T-helper 1 cell treated with Interleukin-12 subunit alpha and Interleukin-12 subunit beta and Interleukin-4 antibody, amounts not matched to agents 30 μg/mL and 1 μg/mL, for 36 hours (primary cell): ENCODE data around the gene NAXE.
"Not testable (repeated sequence)": the region's sequence is repeated elsewhere in the genome, so short reads cannot be mapped to it uniquely, and the experiment has no call there.

Experiments
- H3K27ac Mint-ChIP-seq: one replicate; pipeline ENCODE4 v1.8.0; 2021; ENCODE audit warnings: mild to moderate bottlenecking, mixed read lengths
- H3K27me3 Mint-ChIP-seq: one replicate; pipeline ENCODE4 v1.8.0; 2021; ENCODE audit warnings: low read depth, mixed read lengths
- H3K36me3 Mint-ChIP-seq: one replicate; pipeline ENCODE4 v1.8.0; 2021; ENCODE audit warnings: low read depth, mixed read lengths
- H3K4me1 Mint-ChIP-seq: one replicate; pipeline ENCODE4 v1.8.0; 2021; ENCODE audit warnings: low read depth, mixed read lengths
- H3K4me3 Mint-ChIP-seq: one replicate; pipeline ENCODE4 v1.8.0; 2021; ENCODE audit warnings: mild to moderate bottlenecking, moderate library complexity, mixed read lengths
- H3K9me3 Mint-ChIP-seq: one replicate; pipeline ENCODE4 v1.8.0; 2021; ENCODE audit warnings: mixed read lengths

NAXE gene

GRCh38 chr1:156591432-156592157, at the start of gene NAXE:
Gene NAXE (plus strand): TSS chr1:156591776. CDS start chr1:156591805, 29 bp downstream.
- Mint-ChIP-seq H3K27ac (peak within 1 kb of the TSS; percentile 72), H3K36me3 (peaks cover 18% of the 10 kb centered on the region), H3K4me3 (peak within 1 kb of the TSS; percentile 71), H3K9me3 (no peaks in the 10 kb centered on the region), H3K27me3 (no peaks in the 10 kb centered on the region), H3K4me1 (peaks cover 17% of the 10 kb centered on the region)

DNA sequence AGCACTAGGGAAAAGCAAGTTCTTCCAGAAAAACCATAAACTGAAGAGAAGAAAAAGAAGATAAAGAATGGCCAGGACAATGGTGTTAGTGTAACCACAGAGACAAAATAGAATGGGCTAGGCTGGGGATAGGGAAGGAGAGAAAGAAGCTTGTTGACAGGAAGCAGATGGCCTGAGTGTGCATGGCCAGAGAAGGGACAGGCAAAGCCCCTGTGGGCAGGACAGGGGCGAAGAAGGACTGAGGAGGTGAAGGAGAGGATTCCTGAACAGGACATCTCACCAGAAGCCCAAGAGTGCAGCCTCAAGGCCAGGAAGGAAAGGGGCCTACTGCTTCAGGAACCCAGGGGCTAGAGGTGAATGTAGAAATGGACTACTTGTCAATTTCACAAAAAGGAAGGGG, 48.5 kb upstream of the NAXE start:
- Mint-ChIP-seq H3K27ac (no peak overlapping the region), H3K27me3 (no peaks in the 10 kb centered on the region), H3K9me3 (no peaks in the 10 kb centered on the region), H3K4me3 (no peak overlapping the region), H3K36me3 (peaks cover 20% of the 10 kb centered on the region), H3K4me1 (peaks cover 6% of the 10 kb centered on the region)

DNA sequence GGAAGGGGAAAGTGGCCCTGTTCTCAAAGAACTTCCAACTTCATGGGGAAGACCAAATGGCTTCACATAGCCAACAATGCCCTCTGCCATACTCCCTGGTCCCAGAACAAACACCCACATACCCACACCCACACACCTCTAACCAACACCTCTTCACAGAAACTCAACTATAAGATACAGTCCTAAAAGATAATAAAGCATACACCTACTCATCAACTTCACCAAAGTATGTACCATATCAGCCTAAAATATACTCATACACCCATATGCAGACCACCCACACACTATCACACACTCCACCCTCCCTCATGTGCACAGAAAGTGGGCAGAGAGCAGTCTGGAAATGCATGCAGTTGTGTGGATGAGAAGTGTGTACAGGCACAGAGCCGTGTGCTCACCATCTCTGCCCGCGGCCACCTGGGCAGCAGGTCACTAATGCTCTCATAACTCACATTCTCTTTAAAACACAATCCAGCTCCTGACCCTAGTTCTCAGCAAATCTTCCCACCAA, 46.9 kb upstream of the NAXE start:
- H3K4me1 Mint-ChIP-seq, result no peaks in the 10 kb centered on the region
- no peaks in the 10 kb centered on the region for H3K9me3 Mint-ChIP-seq
- peaks cover 11% of the 10 kb centered on the region for H3K36me3 Mint-ChIP-seq
- H3K27ac Mint-ChIP-seq, result no peak overlapping the region
- H3K27me3 Mint-ChIP-seq, result no peaks in the 10 kb centered on the region
- no peak overlapping the region for H3K4me3 Mint-ChIP-seq

DNA sequence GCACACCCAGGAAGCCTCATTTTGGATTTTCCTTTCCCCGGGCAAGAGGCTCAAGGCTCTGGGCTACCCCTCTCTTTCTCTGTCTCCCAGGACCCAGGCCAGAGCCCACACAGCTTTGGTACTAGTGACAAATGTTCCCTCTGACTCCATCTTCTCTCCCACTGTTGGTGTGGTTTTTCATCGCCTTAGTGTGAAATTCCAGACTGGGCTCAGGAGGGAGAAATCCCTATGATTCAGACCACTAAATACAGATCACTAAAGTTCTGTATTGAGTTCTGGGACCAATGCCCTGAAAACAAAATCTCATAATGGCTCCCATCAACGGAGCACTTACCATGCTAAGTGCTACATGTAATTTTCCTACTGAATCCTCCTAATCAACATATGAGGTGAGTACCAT, 45.3 kb upstream of the NAXE start:
- peaks cover 12% of the 10 kb centered on the region for H3K36me3 Mint-ChIP-seq
- H3K27me3 Mint-ChIP-seq, result no peaks in the 10 kb centered on the region
- no peaks in the 10 kb centered on the region for H3K4me1 Mint-ChIP-seq
- no peak overlapping the region for H3K27ac Mint-ChIP-seq
- no peaks in the 10 kb centered on the region for H3K9me3 Mint-ChIP-seq
- H3K4me3 Mint-ChIP-seq, result no peak overlapping the region

DNA sequence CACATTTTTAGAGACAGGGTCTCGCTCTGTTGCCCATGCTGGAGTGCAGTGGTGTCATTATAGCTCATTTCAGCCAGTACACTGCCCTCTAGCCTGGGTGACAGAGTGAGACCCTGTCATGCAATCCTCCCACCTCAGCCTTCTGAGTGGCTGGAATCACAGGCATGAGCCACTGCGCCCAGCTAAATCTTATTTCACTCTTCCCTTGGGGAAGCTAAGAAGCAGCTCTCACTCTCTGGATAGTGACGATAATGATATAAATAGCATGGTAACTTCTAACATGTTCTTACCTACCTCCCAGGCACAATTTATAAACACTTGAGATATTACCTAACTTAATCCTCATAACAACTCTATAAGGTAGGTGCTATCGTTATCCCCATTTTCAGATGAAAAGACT, 44.1 kb upstream of the NAXE start:
- no peaks in the 10 kb centered on the region for H3K27me3 Mint-ChIP-seq
- H3K36me3 Mint-ChIP-seq, result peaks cover 7% of the 10 kb centered on the region
- no peak overlapping the region for H3K4me3 Mint-ChIP-seq
- H3K9me3 Mint-ChIP-seq, result no peaks in the 10 kb centered on the region
- H3K4me1 Mint-ChIP-seq, result no peaks in the 10 kb centered on the region
- H3K27ac Mint-ChIP-seq, result no peak overlapping the region

DNA sequence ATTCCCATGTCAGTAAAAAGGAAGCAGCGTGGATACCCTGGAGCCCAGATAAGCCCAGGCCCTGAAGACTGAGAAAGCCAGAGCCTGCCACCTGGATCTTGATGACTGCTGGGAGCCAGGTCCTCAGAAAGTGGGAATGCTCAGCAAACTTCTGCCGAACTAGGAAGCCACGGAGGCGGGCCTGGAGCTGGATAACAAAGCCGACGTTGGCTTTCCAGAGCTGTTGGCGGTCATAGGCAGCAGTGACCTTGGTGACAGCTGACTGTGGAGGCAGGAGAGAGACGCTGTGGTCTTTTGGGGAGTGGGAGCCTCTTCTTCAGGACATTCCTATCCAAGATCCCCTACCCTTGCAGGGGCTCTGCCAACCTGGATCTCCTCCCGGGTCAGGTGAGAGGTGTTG, 43.6 kb upstream of the NAXE start:
- H3K4me3 Mint-ChIP-seq, result no peak overlapping the region
- no peak overlapping the region for H3K27ac Mint-ChIP-seq
- H3K4me1 Mint-ChIP-seq, result no peaks in the 10 kb centered on the region
- no peaks in the 10 kb centered on the region for H3K9me3 Mint-ChIP-seq
- no peaks in the 10 kb centered on the region for H3K27me3 Mint-ChIP-seq
- peaks cover 9% of the 10 kb centered on the region for H3K36me3 Mint-ChIP-seq

DNA sequence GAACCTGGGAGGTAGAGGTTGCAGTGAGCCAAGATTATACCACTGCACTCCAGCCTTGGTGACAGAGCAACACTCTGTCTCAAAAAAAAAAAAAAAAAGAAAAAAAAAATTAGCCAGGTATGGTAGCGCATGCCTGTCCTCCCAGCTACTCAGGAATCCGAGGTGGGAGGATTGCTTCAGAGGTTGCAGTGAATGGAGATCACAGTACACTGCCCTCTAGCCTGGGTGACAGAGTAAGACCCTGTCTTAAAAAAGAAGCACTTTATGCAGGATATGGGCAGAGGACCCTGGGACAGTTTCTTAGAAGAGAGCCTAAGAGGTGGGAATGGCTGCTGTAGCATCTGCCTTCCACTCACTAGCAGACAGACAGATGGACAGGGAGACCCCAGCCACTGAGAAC, 42.2 kb upstream of the NAXE start:
- Mint-ChIP-seq H3K27ac (no peak overlapping the region), H3K9me3 (no peaks in the 10 kb centered on the region), H3K4me1 (peaks cover 4% of the 10 kb centered on the region), H3K36me3 (peaks cover 10% of the 10 kb centered on the region), H3K27me3 (no peaks in the 10 kb centered on the region), H3K4me3 (no peak overlapping the region)

DNA sequence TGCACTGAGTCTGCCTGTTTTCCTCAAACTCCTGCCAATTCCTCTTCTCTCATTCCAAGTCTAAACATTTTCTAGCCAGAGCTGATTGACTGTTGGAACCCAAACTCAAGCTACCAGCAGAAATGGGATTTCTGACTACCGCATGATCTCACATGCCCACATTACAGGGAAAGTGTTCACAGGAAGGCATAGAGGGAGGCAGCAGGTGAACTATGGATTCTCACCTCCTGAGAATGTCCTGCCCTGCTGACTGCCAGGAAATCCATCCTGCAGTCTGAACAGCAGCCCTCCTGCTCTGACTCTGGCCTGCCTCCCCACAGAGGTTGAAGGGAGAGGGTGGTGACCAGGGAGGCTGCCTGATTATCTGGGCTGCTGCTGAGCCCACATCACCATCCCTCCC, 41.7 kb upstream of the NAXE start:
- Mint-ChIP-seq H3K4me1 (peaks cover 4% of the 10 kb centered on the region), H3K27ac (no peak overlapping the region), H3K9me3 (no peaks in the 10 kb centered on the region), H3K36me3 (peaks cover 10% of the 10 kb centered on the region), H3K27me3 (no peaks in the 10 kb centered on the region), H3K4me3 (no peak overlapping the region)

DNA sequence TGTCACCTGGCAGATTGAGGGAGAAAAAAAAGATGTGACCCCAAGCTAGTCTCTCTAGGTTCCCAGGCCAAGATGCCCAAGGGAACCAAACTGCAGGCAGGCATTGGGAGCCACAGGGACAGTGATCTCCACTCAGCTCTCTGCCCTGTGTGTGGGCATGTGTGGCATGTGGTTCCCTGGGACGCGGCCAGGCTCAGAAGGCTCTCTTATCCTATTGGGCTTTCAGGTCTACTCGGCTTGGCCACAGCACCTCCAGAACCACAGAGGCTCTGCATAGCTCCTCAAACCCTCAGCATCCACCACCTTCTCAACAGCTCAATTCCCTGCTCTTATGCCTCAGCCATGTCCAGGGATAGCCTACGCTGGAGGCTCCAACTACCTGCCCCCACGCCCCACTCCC, 41.2 kb upstream of the NAXE start:
- peaks cover 4% of the 10 kb centered on the region for H3K4me1 Mint-ChIP-seq
- no peaks in the 10 kb centered on the region for H3K9me3 Mint-ChIP-seq
- no peaks in the 10 kb centered on the region for H3K27me3 Mint-ChIP-seq
- H3K4me3 Mint-ChIP-seq, result no peak overlapping the region
- H3K36me3 Mint-ChIP-seq, result peaks cover 10% of the 10 kb centered on the region
- H3K27ac Mint-ChIP-seq, result no peak overlapping the region

GRCh38 chr1:156551066-156551643, 40.4 kb upstream of the NAXE start:
- no peak overlapping the region for H3K27ac Mint-ChIP-seq
- peaks cover 10% of the 10 kb centered on the region for H3K36me3 Mint-ChIP-seq
- peaks cover 4% of the 10 kb centered on the region for H3K4me1 Mint-ChIP-seq
- no peaks in the 10 kb centered on the region for H3K27me3 Mint-ChIP-seq
- no peak overlapping the region for H3K4me3 Mint-ChIP-seq
- no peaks in the 10 kb centered on the region for H3K9me3 Mint-ChIP-seq

DNA sequence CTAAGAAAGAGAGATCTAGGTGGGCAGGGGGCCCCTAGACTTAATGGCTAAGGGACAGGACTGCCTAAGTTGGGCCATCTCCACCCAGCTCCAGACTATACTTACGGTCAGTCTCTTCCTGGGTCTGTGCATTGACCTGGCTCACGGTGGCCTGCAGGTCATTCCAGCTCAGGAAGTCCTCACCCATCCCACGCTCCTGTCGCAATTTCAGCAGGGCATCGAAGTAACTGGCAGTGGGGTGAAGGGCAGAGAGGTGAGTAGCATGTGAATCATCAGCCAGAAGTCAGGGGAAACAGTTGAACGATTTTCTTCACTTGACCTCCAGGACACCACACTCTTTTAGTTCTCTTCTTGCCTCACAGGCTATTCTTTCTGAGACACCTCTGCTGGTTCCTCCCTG, 39.7 kb upstream of the NAXE start:
- Mint-ChIP-seq H3K27ac (no peak overlapping the region), H3K4me1 (peaks cover 4% of the 10 kb centered on the region), H3K4me3 (no peak overlapping the region), H3K36me3 (peaks cover 10% of the 10 kb centered on the region), H3K27me3 (no peaks in the 10 kb centered on the region), H3K9me3 (no peaks in the 10 kb centered on the region)

DNA sequence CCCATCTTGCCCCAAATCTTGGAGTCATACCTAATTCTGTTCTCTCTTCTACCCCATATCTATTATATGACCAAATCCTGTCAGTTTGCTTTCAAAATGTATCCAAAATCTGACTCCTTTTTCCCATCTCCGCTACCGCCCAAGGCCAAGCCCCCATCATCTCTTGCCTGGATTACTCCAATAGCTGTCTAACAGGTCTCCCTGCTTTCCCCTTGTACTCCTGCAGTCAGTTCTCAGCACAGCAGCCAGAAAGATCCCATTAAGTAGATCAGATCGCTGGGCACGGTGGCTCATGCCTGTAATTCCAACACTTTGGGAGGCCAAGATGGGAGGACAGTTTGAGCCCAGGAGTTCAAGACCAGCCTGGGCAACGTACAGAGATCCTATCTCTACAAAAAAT, 39.1 kb upstream of the NAXE start:
- H3K36me3 Mint-ChIP-seq, result peaks cover 9% of the 10 kb centered on the region
- H3K27me3 Mint-ChIP-seq, result no peaks in the 10 kb centered on the region
- no peak overlapping the region for H3K27ac Mint-ChIP-seq
- peaks cover 4% of the 10 kb centered on the region for H3K4me1 Mint-ChIP-seq
- no peaks in the 10 kb centered on the region for H3K9me3 Mint-ChIP-seq
- H3K4me3 Mint-ChIP-seq, result no peak overlapping the region

DNA sequence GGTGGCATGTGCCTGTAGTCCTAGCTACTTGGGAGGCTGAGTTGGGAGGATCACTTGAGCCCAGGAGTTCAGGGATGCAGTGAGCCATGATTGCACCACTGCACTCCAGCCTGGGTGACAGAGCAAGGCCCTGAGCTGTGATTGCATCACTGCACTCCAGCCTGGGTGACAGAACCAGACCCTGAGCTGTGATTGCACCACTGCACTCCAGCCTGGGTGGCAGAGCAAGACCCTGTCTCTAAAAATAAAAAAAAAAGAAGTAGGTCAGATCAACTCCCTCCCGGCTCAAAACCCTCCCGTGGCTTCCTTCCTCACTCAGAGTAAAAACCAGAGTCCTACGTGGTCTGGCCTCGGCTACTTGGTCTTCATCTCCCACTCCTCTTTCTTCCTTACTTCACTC, 38.6 kb upstream of the NAXE start:
- H3K27ac Mint-ChIP-seq, H3K4me1 Mint-ChIP-seq, H3K4me3 Mint-ChIP-seq, H3K9me3 Mint-ChIP-seq, H3K27me3 Mint-ChIP-seq, H3K36me3 Mint-ChIP-seq: not testable (repeated sequence)

GRCh38 chr1:156553860-156554485, 37.6 kb upstream of the NAXE start:
- Mint-ChIP-seq H3K36me3 (peaks cover 7% of the 10 kb centered on the region), H3K27me3 (no peaks in the 10 kb centered on the region), H3K4me1 (peaks cover 4% of the 10 kb centered on the region), H3K4me3 (no peak overlapping the region), H3K9me3 (no peaks in the 10 kb centered on the region), H3K27ac (no peak overlapping the region)

DNA sequence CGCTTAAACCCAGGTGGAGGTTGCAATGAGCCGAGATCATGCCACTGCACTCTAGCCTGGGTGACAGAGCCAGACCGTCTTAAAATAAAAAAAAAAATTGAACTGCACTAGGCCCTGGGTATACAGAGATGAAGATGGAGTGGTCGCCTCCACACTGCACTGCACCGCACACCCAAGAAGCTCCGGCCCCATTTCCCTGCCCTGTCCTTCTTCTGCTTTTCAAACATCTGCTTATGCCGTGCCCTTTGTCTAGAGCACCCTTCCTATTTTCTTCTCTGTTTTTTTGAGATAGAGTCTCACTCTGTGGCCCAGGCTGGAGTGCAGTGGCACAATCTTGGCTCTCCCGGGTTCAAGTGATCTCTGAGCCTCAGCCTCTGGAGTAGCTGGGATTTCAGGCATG, 36.6 kb upstream of the NAXE start:
- Mint-ChIP-seq H3K27ac (no peak overlapping the region), H3K36me3 (peaks cover 7% of the 10 kb centered on the region), H3K9me3 (no peaks in the 10 kb centered on the region), H3K27me3 (no peaks in the 10 kb centered on the region), H3K4me1 (peaks cover 4% of the 10 kb centered on the region), H3K4me3 (no peak overlapping the region)
